Liver (tissue), 9 donors: ENCODE measurements around the gene HFM1. TPM values are rescaled to one million over a fixed set of nuclear protein-coding genes. Genes with fewer than 3 reads are reported as not detected.

Source experiments
- DNase-seq: peaks from one replicate; pipeline ENCODE4 v3.0.0-alpha.2; 2017; ENCODE audit warnings: low spot score
- H3K27ac ChIP-seq, 2 donors: one replicate each; pipeline ENCODE4 v1.7.0; 2013; ENCODE audit warnings: inconsistent platforms in 2 of 2, low read length in 2 of 2, control low read depth in 1 of 2, low read depth in 1 of 2, mild to moderate bottlenecking in 1 of 2
- H3K27me3 ChIP-seq, 4 donors: one replicate each; pipeline versions ENCODE4 v1.6.1 to v1.7.0; 2013; ENCODE audit warnings: low read length in 3 of 4, inconsistent platforms in 1 of 4, mild to moderate bottlenecking in 1 of 4, moderate library complexity in 1 of 4; ENCODE audit not compliant: control insufficient read depth in 4 of 4, insufficient read depth in 4 of 4
- H3K36me3 ChIP-seq, 4 donors: one replicate each; pipeline versions ENCODE4 v1.6.1 to v1.7.0; 2013; ENCODE audit warnings: low read length in 3 of 4, mild to moderate bottlenecking in 3 of 4, low read depth in 1 of 4, moderate library complexity in 1 of 4; ENCODE audit not compliant: control insufficient read depth in 4 of 4, insufficient read depth in 3 of 4
- H3K4me1 ChIP-seq, 4 donors: one replicate each; pipeline versions ENCODE4 v1.6.1 to v1.7.0; 2013; ENCODE audit warnings: low read length in 3 of 4, mild to moderate bottlenecking in 3 of 4, moderate library complexity in 1 of 4; ENCODE audit not compliant: control insufficient read depth in 4 of 4, insufficient read depth in 4 of 4
- H3K4me3 ChIP-seq, 3 donors: one replicate each; pipeline versions ENCODE4 v1.6.1 to v1.7.0; 2013; ENCODE audit warnings: low read length in 3 of 3, control low read depth in 1 of 3, low read depth in 1 of 3, mild to moderate bottlenecking in 1 of 3
- H3K9ac ChIP-seq, 2 donors: one replicate each; pipeline ENCODE4 v1.7.0; 2013; ENCODE audit warnings: low read length in 2 of 2, mild to moderate bottlenecking in 2 of 2, moderate library complexity in 2 of 2, control low read depth in 1 of 2, low read depth in 1 of 2
- H3K9me3 ChIP-seq, 4 donors: one replicate each; pipeline versions ENCODE4 v1.6.1 to v1.7.0; 2013; ENCODE audit warnings: low read length in 3 of 4; ENCODE audit not compliant: control insufficient read depth in 4 of 4
- EGR1 ChIP-seq, 2 donors: IDR thresholded peaks; 2 replicates each; pipeline ENCODE4 v1.6.1; 2016 to 2018; ENCODE audit warnings: antibody characterized with exemption in 2 of 2, low read depth in 2 of 2
- GABPA ChIP-seq, 2 donors: IDR thresholded peaks in 1 of 2; conservative IDR thresholded peaks in 1 of 2; 2 replicates each; pipeline ENCODE4 v1.6.1; 2016; ENCODE audit warnings: antibody characterized with exemption in 2 of 2, mild to moderate bottlenecking in 1 of 2, moderate library complexity in 1 of 2
- HNF4A ChIP-seq, 2 donors: conservative IDR thresholded peaks; 2 replicates each; pipeline ENCODE4 v1.6.1; 2016; ENCODE audit warnings: antibody characterized with exemption in 2 of 2, mild to moderate bottlenecking in 2 of 2
- JUND ChIP-seq, 2 donors: IDR thresholded peaks; 2 replicates each; pipeline ENCODE4 v1.6.1; 2016; ENCODE audit warnings: antibody characterized with exemption in 2 of 2
- NR2F2 ChIP-seq: IDR thresholded peaks from 2 replicates; pipeline ENCODE4 v1.6.1; 2016; ENCODE audit warnings: antibody characterized with exemption
- RXRA ChIP-seq, 2 donors: IDR thresholded peaks; 2 replicates each; pipeline ENCODE4 v1.6.1; 2017 to 2018; ENCODE audit warnings: antibody characterized with exemption in 2 of 2, mild to moderate bottlenecking in 1 of 2
- TAF1 ChIP-seq: conservative IDR thresholded peaks from 2 replicates; pipeline ENCODE4 v1.6.1; 2016; ENCODE audit warnings: antibody characterized with exemption, mild to moderate bottlenecking
- YY1 ChIP-seq: IDR thresholded peaks from 2 replicates; pipeline ENCODE4 v1.6.1; 2016; ENCODE audit warnings: antibody characterized with exemption, mild to moderate bottlenecking
- WGBS: extraction: QIAGEN DNeasy Blood & Tissue Kit; methylation state at CpG from one replicate; pipeline ENCODE4 v1.1.7; 2013; 5-methylcytosine and 5-hydroxymethylcytosine counted together
- polyA plus RNA-seq, 2 donors: library from polyadenylated mRNA; stranded (reverse) in 1 of 2; unstranded in 1 of 2; fragments of 200-250 nt in 1 of 2; fragments of >200 nt in 1 of 2; fragmentation: Nextera tagmentation in 1 of 2; extraction: Ambion mirVana in 1 of 2; gene quantifications; one replicate each; pipeline versions ENCODE4 v1.2.1 to v1.2.3, GENCODE V29; 2013 to 2015
- total RNA-seq, 2 donors: library from RNA; depleted of rRNA; stranded (reverse); fragments of >200 nt; gene quantifications; one replicate each; pipeline ENCODE4 v1.2.3, GENCODE V29; 2014
- TF ChIP-seq, protein P1 (sequence below): IDR thresholded peaks from 2 replicates; pipeline ENCODE4 v1.6.1; 2016; ENCODE audit warnings: antibody characterized with exemption
- TF ChIP-seq, protein P2 (sequence below): fragments of 150-350 bp; IDR thresholded peaks from 2 replicates; pipeline ENCODE4 v1.5.1; 2017; ENCODE audit warnings: improper control_type of control experiment, low read depth, low read length; ENCODE audit not compliant: missing input control
- TF ChIP-seq, protein P3 (sequence below): IDR thresholded peaks from 2 replicates; pipeline ENCODE4 v1.6.1; 2016; ENCODE audit warnings: antibody characterized with exemption, mild to moderate bottlenecking
- TF ChIP-seq, protein P4 (sequence below): IDR thresholded peaks from 2 replicates; pipeline ENCODE4 v1.6.1; 2016; ENCODE audit warnings: antibody characterized with exemption
- donor health status: healthy.
- donor health status: healthy.
- donor health status: healthy.
- donor health status: healthy.
- donor health status: healthy.

HFM1 gene
- total and polyA plus RNA-seq, 4 donors = 0.01 to 2.8 (median 0.29) TPM

DNA sequence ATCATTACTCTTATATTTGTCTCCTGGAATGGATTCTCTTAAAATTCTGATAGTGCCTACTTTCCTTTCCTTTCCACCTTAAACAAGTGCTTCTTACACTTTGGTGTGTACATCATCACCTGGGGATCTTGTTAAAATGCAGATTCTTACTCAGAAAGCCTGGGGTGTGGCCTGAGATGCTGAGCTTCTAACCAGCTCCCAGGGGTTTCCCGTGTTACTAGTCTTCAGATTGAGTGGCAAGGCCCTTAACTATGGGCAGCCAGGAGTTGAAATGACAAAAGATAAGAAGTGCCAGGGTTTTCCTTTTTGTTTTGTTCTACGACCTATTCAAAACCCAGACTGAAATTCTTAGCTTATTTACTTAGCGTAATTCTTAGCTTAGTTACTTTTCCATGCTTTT is 159.2 kb downstream of the HFM1 start:
- Histone ChIP-seq H3K4me3 (no peak overlapping the region), H3K9ac (no peak overlapping the region), H3K27ac (no peak overlapping the region), H3K27me3 (no peaks in the 10 kb centered on the region), H3K36me3 (no peaks in the 10 kb centered on the region), H3K4me1 (no peaks in the 10 kb centered on the region), H3K9me3 (no peaks in the 10 kb centered on the region)
- 51% methylated on average over 3 of the region's 3 CpGs for WGBS
- TF ChIP-seq RXRA (IDR thresholded peaks at IDR 0.05) (no peak), YY1 (no peak), HNF4A (conservative IDR thresholded peaks at IDR 0.05) (no peak), GABPA (IDR thresholded peaks at IDR 0.05 in 1 of 2, conservative IDR thresholded peaks at IDR 0.05 in 1 of 2) (no peak), NR2F2 (no peak), JUND (IDR thresholded peaks at IDR 0.05) (no peak), EGR1 (IDR thresholded peaks at IDR 0.05; ENCODE audit: low read depth in 2 of 2) (no peak)
- TF ChIP-seq, protein P1, sequence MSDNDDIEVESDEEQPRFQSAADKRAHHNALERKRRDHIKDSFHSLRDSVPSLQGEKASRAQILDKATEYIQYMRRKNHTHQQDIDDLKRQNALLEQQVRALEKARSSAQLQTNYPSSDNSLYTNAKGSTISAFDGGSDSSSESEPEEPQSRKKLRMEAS = no peak
- TF ChIP-seq, protein P2, sequence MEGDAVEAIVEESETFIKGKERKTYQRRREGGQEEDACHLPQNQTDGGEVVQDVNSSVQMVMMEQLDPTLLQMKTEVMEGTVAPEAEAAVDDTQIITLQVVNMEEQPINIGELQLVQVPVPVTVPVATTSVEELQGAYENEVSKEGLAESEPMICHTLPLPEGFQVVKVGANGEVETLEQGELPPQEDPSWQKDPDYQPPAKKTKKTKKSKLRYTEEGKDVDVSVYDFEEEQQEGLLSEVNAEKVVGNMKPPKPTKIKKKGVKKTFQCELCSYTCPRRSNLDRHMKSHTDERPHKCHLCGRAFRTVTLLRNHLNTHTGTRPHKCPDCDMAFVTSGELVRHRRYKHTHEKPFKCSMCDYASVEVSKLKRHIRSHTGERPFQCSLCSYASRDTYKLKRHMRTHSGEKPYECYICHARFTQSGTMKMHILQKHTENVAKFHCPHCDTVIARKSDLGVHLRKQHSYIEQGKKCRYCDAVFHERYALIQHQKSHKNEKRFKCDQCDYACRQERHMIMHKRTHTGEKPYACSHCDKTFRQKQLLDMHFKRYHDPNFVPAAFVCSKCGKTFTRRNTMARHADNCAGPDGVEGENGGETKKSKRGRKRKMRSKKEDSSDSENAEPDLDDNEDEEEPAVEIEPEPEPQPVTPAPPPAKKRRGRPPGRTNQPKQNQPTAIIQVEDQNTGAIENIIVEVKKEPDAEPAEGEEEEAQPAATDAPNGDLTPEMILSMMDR = no peak
- TF ChIP-seq, protein P3, sequence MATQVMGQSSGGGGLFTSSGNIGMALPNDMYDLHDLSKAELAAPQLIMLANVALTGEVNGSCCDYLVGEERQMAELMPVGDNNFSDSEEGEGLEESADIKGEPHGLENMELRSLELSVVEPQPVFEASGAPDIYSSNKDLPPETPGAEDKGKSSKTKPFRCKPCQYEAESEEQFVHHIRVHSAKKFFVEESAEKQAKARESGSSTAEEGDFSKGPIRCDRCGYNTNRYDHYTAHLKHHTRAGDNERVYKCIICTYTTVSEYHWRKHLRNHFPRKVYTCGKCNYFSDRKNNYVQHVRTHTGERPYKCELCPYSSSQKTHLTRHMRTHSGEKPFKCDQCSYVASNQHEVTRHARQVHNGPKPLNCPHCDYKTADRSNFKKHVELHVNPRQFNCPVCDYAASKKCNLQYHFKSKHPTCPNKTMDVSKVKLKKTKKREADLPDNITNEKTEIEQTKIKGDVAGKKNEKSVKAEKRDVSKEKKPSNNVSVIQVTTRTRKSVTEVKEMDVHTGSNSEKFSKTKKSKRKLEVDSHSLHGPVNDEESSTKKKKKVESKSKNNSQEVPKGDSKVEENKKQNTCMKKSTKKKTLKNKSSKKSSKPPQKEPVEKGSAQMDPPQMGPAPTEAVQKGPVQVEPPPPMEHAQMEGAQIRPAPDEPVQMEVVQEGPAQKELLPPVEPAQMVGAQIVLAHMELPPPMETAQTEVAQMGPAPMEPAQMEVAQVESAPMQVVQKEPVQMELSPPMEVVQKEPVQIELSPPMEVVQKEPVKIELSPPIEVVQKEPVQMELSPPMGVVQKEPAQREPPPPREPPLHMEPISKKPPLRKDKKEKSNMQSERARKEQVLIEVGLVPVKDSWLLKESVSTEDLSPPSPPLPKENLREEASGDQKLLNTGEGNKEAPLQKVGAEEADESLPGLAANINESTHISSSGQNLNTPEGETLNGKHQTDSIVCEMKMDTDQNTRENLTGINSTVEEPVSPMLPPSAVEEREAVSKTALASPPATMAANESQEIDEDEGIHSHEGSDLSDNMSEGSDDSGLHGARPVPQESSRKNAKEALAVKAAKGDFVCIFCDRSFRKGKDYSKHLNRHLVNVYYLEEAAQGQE = no peak
- no peak for DNase-seq

DNA sequence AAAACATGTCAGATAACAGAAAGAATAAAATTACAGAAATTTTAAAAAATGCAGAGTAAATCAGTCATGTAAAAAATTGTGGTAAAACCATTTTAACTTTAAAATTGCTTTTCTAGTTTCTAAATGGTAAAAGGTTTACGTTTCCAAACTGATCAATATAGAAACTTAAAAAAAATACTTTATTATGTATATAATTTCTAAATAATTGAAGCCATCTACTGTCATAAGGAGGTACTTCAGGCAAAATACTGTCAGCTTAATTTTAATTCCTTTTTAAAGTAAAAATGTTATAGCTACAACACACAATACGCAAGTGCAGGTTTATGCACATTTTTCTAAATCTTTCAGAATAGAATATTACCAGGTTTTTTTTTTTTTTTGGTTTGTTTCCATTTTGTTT is 159.9 kb downstream of the HFM1 start:
- WGBS = 72% methylated on average over 2 of the region's 2 CpGs

More for the DNA sequence above, 159.9 kb downstream of the HFM1 start:
- Histone ChIP-seq H3K27ac (no peak overlapping the region), H3K27me3 (no peaks in the 10 kb centered on the region), H3K9ac (no peak overlapping the region), H3K4me3 (no peak overlapping the region), H3K4me1 (no peaks in the 10 kb centered on the region), H3K36me3 (no peaks in the 10 kb centered on the region), H3K9me3 (no peaks in the 10 kb centered on the region)
- DNase-seq = no peak
- TF ChIP-seq, protein P2 = peak; percentile 4
- TF ChIP-seq TAF1 (no peak), YY1 (no peak), NR2F2 (no peak)
- TF ChIP-seq, protein P4, sequence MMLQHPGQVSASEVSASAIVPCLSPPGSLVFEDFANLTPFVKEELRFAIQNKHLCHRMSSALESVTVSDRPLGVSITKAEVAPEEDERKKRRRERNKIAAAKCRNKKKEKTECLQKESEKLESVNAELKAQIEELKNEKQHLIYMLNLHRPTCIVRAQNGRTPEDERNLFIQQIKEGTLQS = no peak
